Stimulated activated naive CD8-positive, alpha-beta T cell treated with anti-CD3 and anti-CD28 coated beads, Interleukin-15, amount 100 ng/mL, for 72 hours (primary cell): ENCODE data around the gene GOLGA3.
"Not testable (repeated sequence)": the region's sequence is repeated elsewhere in the genome, so short reads cannot be mapped to it uniquely, and the experiment has no call there.

ENCODE experiments used
- ATAC-seq: fragments of 150-1000 bp; cut with Tn5 transposase; 2 replicates; pipeline ENCODE4 v1.10.0; 2021; ENCODE audit warnings: mild to moderate bottlenecking, moderate library complexity
- DNase-seq, 2 donors: peaks; one replicate each; pipeline ENCODE4 v3.0.0; 2021 to 2022
- H3K27ac Mint-ChIP-seq, 2 donors: one replicate each; pipeline ENCODE4 v1.8.0; 2022; ENCODE audit warnings: mild to moderate bottlenecking in 2 of 2, mixed read lengths in 2 of 2, moderate library complexity in 2 of 2
- H3K27me3 Mint-ChIP-seq: one replicate; pipeline ENCODE4 v1.8.0; 2022; ENCODE audit warnings: mixed read lengths
- H3K4me1 Mint-ChIP-seq: one replicate; pipeline ENCODE4 v1.8.0; 2022; ENCODE audit warnings: mild to moderate bottlenecking, mixed read lengths
- H3K4me3 Mint-ChIP-seq, 2 donors: one replicate each; pipeline ENCODE4 v1.8.0; 2022; ENCODE audit warnings: mild to moderate bottlenecking in 2 of 2, mixed read lengths in 2 of 2, moderate library complexity in 1 of 2
- H3K9me3 Mint-ChIP-seq, 2 donors: one replicate each; pipeline ENCODE4 v1.8.0; 2022; ENCODE audit warnings: mixed read lengths in 2 of 2

GOLGA3 gene

GRCh38 chr12:132852496-132852895 is 23.8 kb upstream of the GOLGA3 start:
- Mint-ChIP-seq H3K9me3 (no peaks in the 10 kb centered on the region), H3K4me1 (peaks cover 12% of the 10 kb centered on the region), H3K4me3 (no peak overlapping the region), H3K27ac (peak overlapping the region in 1 of 2 donors; percentile 71), H3K27me3 (no peaks in the 10 kb centered on the region)
- no peak for DNase-seq
- ATAC-seq: no peak

- DNase-seq (no peak), ATAC-seq (no peak)
- peaks cover 20% of the 10 kb centered on the region for H3K4me1 Mint-ChIP-seq
- no peak overlapping the region for H3K27ac Mint-ChIP-seq
- H3K27me3 Mint-ChIP-seq: no peaks in the 10 kb centered on the region
- H3K9me3 Mint-ChIP-seq: no peaks in the 10 kb centered on the region
- H3K4me3 Mint-ChIP-seq: no peak overlapping the region
Measured at GRCh38 chr12:132851465-132851864, 22.8 kb upstream of the GOLGA3 start.

GRCh38 chr12:132850291-132850690 is 21.6 kb upstream of the GOLGA3 start:
- H3K4me1 Mint-ChIP-seq: peaks cover 20% of the 10 kb centered on the region
- ATAC-seq: no peak
- no peaks in the 10 kb centered on the region for H3K27me3 Mint-ChIP-seq
- DNase-seq: no peak
- H3K9me3 Mint-ChIP-seq: no peaks in the 10 kb centered on the region
- H3K27ac Mint-ChIP-seq: peak overlapping the region in 1 of 2 donors; percentile 27
- no peak overlapping the region for H3K4me3 Mint-ChIP-seq

GRCh38 chr12:132848521-132848920 is 19.9 kb upstream of the GOLGA3 start:
- no peak overlapping the region for H3K4me3 Mint-ChIP-seq
- peak overlapping the region in 1 of 2 donors; percentile 48 for H3K27ac Mint-ChIP-seq
- no peak for ATAC-seq
- peaks cover 20% of the 10 kb centered on the region for H3K4me1 Mint-ChIP-seq
- H3K27me3 Mint-ChIP-seq: no peaks in the 10 kb centered on the region
- no peak for DNase-seq
- H3K9me3 Mint-ChIP-seq: no peaks in the 10 kb centered on the region

- H3K27me3 Mint-ChIP-seq: no peaks in the 10 kb centered on the region
- ATAC-seq (no peak), DNase-seq (no peak)
- H3K4me3 Mint-ChIP-seq: no peak overlapping the region
- peak overlapping the region in 1 of 2 donors; percentile 48 for H3K27ac Mint-ChIP-seq
- H3K9me3 Mint-ChIP-seq: no peaks in the 10 kb centered on the region
- H3K4me1 Mint-ChIP-seq: peaks cover 20% of the 10 kb centered on the region
Measured at GRCh38 chr12:132847363-132848356, 19.0 kb upstream of the GOLGA3 start.

GRCh38 chr12:132844681-132845080 is 16.0 kb upstream of the GOLGA3 start:
- H3K27ac Mint-ChIP-seq, DNase-seq, H3K9me3 Mint-ChIP-seq, ATAC-seq, H3K4me3 Mint-ChIP-seq, H3K27me3 Mint-ChIP-seq: not testable (repeated sequence)
- H3K4me1 Mint-ChIP-seq: peaks cover 25% of the 10 kb centered on the region

GRCh38 chr12:132842449-132843045 is 13.9 kb upstream of the GOLGA3 start:
- Mint-ChIP-seq H3K27me3 (no peaks in the 10 kb centered on the region), H3K4me3 (no peak overlapping the region), H3K9me3 (no peaks in the 10 kb centered on the region), H3K27ac (no peak overlapping the region), H3K4me1 (peaks cover 32% of the 10 kb centered on the region)
- DNase-seq (no peak), ATAC-seq (no peak)

GRCh38 chr12:132841151-132841550 is 12.5 kb upstream of the GOLGA3 start:
- no peak for ATAC-seq
- peaks cover 36% of the 10 kb centered on the region for H3K4me1 Mint-ChIP-seq
- no peak overlapping the region for H3K4me3 Mint-ChIP-seq
- no peaks in the 10 kb centered on the region for H3K27me3 Mint-ChIP-seq
- DNase-seq: no peak
- H3K9me3 Mint-ChIP-seq: no peaks in the 10 kb centered on the region
- H3K27ac Mint-ChIP-seq: no peak overlapping the region

GRCh38 chr12:132840536-132840935 is 11.9 kb upstream of the GOLGA3 start:
- ATAC-seq: no peak
- peaks cover 38% of the 10 kb centered on the region for H3K4me1 Mint-ChIP-seq
- DNase-seq: no peak
- H3K9me3 Mint-ChIP-seq: no peaks in the 10 kb centered on the region
- H3K27ac Mint-ChIP-seq: no peak overlapping the region
- no peaks in the 10 kb centered on the region for H3K27me3 Mint-ChIP-seq
- no peak overlapping the region for H3K4me3 Mint-ChIP-seq

- Mint-ChIP-seq H3K9me3 (no peaks in the 10 kb centered on the region), H3K4me1 (peaks cover 46% of the 10 kb centered on the region), H3K27ac (no peak overlapping the region), H3K27me3 (no peaks in the 10 kb centered on the region), H3K4me3 (no peak overlapping the region)
- ATAC-seq: no peak
- no peak for DNase-seq
Measured at GRCh38 chr12:132839558-132840235, 11.0 kb upstream of the GOLGA3 start.

GRCh38 chr12:132838410-132839080 is 9.9 kb upstream of the GOLGA3 start:
- Mint-ChIP-seq H3K27ac (peak overlapping the region in 1 of 2 donors; percentile 42), H3K4me1 (peaks cover 57% of the 10 kb centered on the region), H3K9me3 (no peaks in the 10 kb centered on the region), H3K4me3 (no peak overlapping the region), H3K27me3 (no peaks in the 10 kb centered on the region)
- no peak for ATAC-seq
- DNase-seq: no peak

- DNase-seq (no peak), ATAC-seq (no peak)
- H3K27me3 Mint-ChIP-seq: no peaks in the 10 kb centered on the region
- no peaks in the 10 kb centered on the region for H3K9me3 Mint-ChIP-seq
- H3K27ac Mint-ChIP-seq: no peak overlapping the region
- H3K4me1 Mint-ChIP-seq: peaks cover 63% of the 10 kb centered on the region
- peak overlapping the region; percentile 19 to 72 for H3K4me3 Mint-ChIP-seq
Measured at GRCh38 chr12:132837693-132838409, 9.2 kb upstream of the GOLGA3 start.

- no peaks in the 10 kb centered on the region for H3K27me3 Mint-ChIP-seq
- peaks cover 63% of the 10 kb centered on the region for H3K4me1 Mint-ChIP-seq
- DNase-seq: no peak
- H3K9me3 Mint-ChIP-seq: no peaks in the 10 kb centered on the region
- H3K27ac Mint-ChIP-seq: peak overlapping the region; percentile 62 to 74
- ATAC-seq: no peak
- H3K4me3 Mint-ChIP-seq: peak overlapping the region; percentile 64 to 72
Measured at GRCh38 chr12:132836795-132837331, 8.2 kb upstream of the GOLGA3 start.

GRCh38 chr12:132836230-132836629 is 7.6 kb upstream of the GOLGA3 start:
- not testable (repeated sequence) for H3K27me3 Mint-ChIP-seq, H3K9me3 Mint-ChIP-seq, ATAC-seq
- peak overlapping the region; percentile 62 to 74 for H3K27ac Mint-ChIP-seq
- DNase-seq: peak in 1 of 2 donors; percentile 34
- H3K4me3 Mint-ChIP-seq: peak overlapping the region; percentile 64 to 72
- H3K4me1 Mint-ChIP-seq: peaks cover 63% of the 10 kb centered on the region
